Raji (cell line): Measurements from ENCODE around the gene PCID2.

ENCODE experiments used
- POLR2A ChIP-seq: IDR thresholded peaks from 2 replicates; pipeline ENCODE4 v1.6.1; 2011; ENCODE audit warnings: low read depth, low read length, control low read depth; ENCODE audit not compliant: insufficient read depth

Gene PCID2

DNA sequence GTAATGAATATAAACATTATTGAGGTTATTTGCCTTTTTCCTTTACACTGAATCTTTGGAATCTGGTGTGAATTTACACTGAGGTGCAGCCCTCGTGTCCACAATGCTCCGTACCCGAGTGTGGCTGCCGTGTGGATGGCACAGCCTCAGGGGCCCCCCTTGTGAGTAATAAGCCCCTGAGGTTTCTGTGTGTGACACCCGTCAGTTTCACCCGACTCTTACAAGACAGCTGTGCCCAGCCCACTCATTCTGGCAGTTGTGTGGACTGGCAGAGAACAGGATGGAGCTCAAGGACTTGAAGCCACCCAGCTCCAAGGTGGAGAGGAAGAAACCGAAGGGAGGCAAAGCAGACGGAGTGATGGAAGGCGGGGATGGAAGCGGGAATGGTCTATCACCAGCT, 42.2 kb downstream of the PCID2 start:
- no peak for TF ChIP-seq POLR2A

DNA sequence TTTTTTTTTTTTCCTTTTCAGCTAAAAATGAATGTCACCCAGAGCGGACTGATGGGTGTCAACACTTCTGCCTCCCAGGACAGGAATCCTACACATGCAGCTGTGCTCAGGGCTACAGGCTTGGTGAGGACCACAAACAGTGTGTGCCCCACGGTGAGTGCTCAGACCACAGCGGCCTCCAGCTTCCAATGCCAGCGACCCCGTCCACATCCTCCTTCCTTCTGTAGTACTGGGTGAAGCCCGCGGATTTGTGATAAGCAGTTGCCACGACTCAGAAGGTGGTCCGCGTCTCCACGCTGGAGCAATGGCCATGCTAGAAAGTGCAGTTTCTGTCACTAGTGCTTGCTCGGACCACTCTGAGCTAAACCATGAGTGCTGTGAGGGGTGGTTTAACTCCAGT, 44.0 kb downstream of the PCID2 start:
- TF ChIP-seq POLR2A = no peak

DNA sequence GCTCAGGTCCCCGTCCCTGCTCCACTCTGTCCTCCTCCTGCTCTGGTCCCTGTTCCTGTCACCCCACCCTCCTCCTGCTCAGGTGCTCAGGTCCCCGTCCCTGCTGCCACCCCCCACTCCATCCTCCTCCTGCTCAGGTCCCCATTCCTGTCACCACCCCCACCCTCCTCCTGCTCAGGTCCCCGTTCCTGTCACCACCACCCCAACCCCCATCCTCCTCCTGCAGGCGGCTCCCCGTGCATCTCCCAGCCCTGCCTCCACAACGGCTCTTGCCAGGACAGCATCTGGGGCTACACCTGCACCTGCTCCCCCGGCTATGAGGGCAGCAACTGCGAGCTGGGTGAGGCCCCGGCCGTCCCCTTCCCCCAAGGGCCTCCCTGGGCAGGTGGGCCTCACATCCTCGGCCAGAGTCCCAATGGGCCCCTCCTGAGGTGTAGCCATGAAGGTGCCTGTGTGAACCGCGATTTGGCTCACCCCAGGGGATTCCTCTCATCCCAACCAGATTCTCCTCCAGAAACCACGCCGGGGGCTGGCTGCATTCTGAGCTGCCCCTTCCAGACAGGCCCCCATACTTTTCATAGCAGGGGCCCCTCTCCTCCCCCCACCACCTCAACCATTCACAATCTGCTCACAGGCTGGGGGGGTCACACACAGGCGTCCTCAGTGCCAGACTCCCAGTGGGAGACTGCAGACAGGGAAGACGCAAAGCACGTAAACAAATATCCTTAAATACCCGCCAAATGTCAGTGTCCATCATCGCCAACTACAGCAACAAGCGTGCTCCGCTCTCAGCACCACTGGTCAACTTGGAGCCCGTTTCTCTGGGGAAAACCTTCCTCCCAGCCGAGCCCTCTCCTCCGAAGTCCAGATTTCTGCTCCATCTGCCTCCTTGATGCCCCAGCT, 45.4 kb downstream of the PCID2 start:
- TF ChIP-seq POLR2A = no peak

DNA sequence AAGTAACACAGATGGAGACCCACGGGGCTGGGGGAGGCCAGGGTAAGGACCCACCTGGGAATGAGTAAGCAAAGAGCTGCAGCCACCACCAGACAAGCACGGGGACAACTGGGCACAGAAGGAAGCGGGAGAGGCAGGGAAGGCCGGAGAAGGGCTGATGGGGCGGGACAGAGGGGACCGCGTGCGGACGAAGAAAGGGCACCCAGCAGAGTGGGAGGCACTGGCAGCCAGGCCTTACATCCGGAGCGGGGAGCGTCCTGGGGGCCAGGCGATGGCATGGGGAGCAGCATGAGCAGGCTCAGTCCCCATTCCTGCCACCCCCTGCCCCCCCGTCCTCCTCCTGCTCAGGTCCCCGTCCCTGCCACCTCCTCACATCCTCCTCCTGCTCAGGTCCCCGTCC, 47.0 kb downstream of the PCID2 start:
- TF ChIP-seq POLR2A = no peak

DNA sequence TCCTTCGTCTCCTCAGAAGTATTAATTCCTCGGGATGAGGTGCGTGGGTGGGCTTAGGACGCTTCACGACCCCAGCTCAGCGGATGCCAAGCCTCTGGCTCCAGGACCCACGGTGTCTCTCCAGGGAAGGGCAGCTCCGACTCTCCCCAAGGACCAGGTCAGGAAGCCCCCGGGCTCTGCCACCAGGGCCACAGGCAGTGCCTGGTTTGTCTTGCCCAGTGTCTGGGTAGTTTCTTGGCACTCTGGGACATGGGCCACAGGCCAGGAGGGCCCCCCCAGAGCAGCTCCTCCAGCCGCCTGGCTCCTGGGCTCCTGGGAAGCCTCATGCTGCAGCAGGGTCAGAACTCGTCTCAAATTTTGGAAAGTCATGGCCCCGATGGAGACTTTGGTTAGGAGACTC, 47.5 kb downstream of the PCID2 start:
- no peak for TF ChIP-seq POLR2A

DNA sequence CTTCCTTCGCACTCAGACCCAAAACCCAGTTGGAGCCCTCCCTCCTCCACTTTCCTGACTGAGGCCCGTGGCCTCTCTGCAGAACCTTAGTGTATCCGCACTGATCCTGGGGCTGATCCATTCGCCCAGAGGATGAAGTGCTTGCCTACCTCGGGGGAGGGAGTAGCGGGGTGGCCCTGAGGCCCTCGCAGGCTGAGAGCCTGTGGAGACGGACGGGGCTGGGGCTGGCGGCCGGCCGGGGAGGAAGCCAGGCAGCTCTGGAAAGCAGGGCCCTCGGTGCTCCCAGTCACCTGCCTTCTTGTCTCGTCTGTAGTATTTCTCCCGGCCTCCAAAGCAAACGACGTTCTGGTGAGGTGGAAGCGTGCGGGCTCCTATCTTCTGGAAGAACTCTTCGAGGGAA, 48.8 kb downstream of the PCID2 start:
- TF ChIP-seq POLR2A = no peak

DNA sequence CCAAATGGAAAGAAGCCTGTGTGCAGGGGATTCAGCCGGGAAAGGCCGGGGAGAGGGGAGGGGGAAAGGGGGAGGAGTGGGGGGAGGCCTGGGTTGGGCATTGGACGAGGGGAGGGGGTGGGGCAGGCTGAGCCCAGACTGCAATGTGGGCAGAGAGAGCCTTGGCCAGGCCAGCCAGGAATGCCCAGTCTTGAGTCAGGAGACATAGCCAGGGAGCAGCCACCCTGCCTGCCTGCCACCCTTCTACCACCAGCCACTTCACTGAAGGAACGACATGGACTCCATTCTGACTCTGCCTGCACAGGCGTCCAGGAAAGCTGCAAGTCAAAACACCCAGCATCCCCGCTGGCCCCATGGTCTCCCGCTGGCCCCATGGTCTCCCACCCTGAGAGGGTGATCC, 49.5 kb downstream of the PCID2 start:
- TF ChIP-seq POLR2A = no peak

DNA sequence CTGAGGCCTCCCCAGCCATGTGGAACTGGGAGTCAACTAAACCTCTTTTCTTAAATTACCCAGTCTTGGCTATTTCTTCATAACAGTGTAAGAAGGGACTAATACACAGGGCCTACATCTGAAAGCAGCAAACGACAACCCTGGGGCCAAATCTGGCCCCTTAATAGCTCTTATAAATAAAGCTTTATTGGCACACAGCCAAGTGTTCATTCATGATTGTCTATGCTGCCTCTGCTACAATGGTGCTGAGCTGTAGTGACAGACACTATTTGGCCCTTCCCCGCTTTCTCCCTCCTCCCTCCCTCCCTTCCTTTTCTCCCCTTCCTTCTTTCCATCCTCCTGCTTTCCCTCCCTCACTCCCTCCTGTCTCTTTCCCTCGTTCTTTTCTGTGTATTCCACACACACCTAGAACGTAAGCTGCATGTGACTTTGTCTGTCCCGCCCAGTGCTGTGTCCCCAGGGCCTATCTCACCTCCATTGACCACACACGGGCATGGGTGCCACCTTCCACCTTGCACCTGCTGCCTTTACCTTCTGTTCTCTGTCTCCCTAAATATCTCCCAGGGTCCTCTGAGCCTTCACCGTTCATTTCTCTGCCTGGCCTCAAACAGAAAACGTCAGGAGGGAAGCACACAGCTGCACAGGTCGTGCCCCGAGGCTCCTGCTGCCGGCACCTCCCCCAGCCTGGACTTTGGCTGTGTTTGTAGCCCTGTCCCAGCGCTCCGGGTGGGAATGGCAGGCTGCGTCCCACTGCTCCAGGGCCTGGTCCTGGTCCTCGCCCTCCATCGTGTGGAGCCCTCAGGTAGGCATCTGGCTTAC, 50.3 kb downstream of the PCID2 start, which contains the start of gene PROZ:
TSS of gene PROZ (plus strand) at position 720 of the 819 bp plus-strand sequence. CDS start at position 733, 13 bp downstream.
- no peak for TF ChIP-seq POLR2A

DNA sequence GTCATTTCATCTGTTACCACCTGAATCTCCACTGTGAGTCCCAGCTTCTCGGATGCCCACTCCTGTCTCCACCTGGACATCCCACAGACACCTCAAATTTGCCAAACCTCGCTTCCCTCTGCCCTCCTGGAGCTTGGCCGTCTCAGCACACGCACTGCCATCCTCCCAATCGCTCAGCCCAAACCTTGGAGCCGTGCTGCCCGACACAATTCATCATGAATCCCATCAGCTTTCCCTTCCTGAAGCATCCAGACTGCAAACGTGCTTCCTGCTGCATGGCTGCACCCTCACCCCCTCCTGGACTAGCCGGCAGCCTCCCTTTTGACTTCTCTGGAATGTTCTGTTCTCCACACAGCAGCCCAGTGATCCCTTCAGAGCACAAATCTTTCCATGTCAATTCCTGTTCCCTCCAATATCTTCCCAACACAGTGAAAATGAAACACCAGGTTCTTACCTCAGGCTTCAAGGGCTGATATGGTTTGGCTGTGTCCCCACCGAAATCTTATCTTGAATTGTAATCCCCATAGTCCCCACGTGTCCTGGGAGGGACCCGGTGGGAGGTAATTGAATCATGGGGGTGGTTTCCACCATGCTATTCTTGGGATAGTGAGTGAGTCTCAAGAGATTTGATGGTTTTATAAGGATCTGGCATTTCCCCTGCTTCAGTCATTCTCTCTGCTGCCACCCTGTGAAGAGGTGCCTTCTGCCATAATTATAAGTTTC, 51.1 kb downstream of the PCID2 start:
- TF ChIP-seq POLR2A = no peak

DNA sequence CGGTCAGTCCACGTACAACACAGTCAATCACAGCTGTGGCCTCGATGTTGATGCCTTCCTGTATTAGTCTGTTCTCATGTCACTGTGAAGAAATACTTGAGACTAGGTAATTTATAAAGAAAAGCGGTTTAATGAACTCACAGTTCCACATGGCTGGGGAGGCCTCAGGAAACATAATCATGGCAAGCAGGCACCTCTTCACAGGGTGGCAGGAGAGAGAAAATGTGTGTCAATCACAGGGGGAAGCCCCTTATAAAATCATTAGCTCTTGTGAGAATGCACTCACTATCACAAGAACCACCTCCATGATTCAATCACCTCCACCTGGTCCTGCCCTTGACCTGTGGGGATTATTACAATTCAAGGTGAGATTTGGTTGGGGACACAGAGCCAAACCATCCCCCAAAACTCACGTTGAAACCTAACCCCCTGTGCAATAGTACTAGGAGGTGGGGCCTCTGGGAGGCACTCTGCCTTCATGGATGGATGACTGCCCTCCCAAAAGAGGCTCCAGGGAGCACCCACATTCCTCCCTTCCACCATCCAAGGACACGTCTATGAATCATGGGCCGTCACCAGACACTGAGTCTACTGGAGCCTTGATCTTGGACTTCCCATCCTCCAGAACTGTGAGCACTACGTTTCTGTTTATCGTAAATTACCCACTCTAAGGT, 52.4 kb downstream of the PCID2 start:
- TF ChIP-seq POLR2A = no peak

DNA sequence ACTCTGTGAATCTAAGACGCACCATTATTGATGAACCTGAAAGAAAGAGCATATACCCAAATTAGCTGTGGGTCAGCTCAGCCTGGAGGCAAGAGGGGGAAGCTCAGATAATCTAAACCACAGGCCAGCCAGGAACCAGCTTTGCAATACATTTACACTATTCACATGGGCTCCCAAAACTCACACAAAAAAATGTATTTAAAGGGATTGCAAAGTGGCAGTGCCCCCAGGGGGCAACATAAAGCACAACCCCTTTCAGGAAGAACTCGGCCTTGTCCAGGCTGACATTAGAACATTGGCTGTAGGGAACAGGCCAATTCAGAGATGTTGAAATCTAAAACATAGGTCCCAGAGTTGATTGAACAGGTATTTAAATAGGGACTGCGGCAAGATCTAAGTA, 53.3 kb downstream of the PCID2 start:
- TF ChIP-seq POLR2A = no peak

DNA sequence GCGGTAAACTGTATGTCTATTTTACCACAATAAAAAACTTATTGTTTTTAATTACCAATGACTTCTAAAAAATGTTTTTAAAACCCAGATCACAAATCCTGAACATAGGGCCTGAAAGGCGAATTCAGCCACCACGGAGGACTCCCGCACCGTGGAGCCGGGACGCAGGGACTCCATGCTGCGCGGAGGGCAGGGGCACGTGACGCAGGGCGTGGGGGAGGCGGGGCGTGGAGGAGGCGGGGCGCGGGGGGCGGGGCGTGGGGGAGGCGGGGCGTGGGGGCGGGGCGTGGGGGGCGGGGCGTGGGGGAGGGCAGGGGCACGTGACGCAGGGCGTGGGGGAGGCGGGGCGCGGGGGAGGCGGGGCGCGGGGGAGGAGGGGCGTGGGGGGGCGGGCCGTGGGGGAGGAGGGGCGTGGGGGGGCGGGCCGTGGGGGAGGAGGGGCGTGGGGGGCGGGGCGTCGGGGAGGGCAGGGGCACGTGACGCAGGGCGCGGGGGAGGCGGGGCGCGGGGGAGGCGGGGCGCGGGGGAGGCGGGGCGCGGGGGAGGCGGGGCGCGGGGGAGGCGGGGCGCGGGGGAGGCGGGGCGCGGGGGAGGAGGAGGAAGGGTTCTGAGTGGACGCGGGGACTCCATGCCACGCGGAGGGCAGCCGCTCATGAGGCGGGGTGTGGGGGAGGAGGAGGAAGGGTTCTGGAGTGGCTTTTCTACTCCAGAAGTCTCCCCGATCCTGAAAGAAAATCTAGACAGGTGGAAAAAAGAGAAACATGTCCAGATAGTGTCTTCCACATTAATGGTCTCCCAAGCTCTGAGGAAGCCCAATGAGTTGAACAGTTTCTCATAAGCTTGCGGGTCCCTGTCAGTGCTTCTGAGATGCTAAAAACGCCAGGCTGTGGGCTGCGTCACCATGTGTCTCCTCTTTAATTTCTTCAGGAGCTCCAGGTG, 54.4 kb downstream of the PCID2 start:
- no peak for TF ChIP-seq POLR2A

DNA sequence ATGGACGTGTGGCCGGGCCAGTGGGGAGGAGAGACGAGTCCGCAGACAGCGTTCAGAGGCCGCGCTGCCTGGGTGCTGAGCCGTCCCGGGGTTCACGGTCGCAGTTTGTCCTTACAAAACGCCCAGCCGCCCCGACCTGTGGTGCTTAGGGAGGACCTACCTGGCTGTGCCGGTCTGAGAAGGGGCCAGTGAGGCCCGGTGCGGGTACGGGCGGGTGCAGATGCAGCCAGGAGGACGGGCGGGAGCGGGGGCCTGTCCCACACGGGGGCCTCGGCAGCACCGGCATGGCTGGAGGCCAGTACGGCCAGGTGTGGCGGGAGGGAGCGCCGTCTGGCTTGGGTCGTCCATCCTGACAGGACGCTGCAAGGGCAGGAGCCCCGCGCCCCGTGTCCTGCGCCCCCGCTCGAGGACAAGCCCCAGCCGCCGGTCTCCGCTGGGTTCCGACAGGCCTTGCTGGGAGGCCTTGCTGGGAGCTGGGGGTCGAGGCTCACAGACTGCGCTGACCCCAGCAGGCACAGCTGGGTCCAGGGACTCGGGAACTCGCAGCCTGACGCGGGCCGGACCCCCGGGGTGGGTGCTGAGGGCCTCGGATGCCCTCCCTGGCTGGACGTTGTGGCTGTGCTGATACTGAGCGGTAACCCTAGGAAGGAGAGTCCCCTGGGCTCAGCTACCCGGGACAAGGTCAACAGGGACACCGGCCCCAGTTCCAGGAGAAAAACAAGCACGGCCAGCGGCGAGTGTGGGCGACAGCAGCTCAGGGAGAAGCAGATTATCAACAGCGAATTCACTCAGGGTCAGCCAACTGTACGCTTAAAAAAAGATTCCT, 55.3 kb downstream of the PCID2 start:
- no peak for TF ChIP-seq POLR2A
